CD14-positive monocyte (primary cell): ENCODE measurements around the gene SAP30. TPM values are rescaled to one million over a fixed set of nuclear protein-coding genes. Genes with fewer than 3 reads are reported as not detected.

Experiments
- DNase-seq, 3 donors: peaks; one replicate each; pipeline ENCODE4 v3.0.0-alpha.2; 2011 to 2022
- H2AFZ ChIP-seq: 2 replicates; pipeline ENCODE4 v1.6.0; 2012; ENCODE audit warnings: mild to moderate bottlenecking, low read depth, low read length, inconsistent platforms; ENCODE audit not compliant: insufficient read depth, poor library complexity, severe bottlenecking
- H3K27ac ChIP-seq, 2 donors: 1 replicate in 1 of 2; 2 replicates in 1 of 2; pipeline ENCODE4 v1.5.1; 2012 to 2013; ENCODE audit warnings: low read length in 2 of 2, control low read depth in 1 of 2, inconsistent platforms in 1 of 2, low read depth in 1 of 2, mild to moderate bottlenecking in 1 of 2
- H3K27me3 ChIP-seq, 2 donors: one replicate each; pipeline versions ENCODE4 v1.6.0 to v1.6.1; 2011 to 2013; ENCODE audit warnings: low read length in 2 of 2; ENCODE audit not compliant: control insufficient read depth in 2 of 2, insufficient read depth in 2 of 2
- H3K36me3 ChIP-seq, 2 donors: replicated peaks in 1 of 2; 1 replicate in 1 of 2; 2 replicates in 1 of 2; pipeline versions ENCODE4 v1.5.1 to v1.6.1; 2012 to 2013; ENCODE audit warnings: low read length in 2 of 2, control low read depth in 1 of 2, inconsistent platforms in 1 of 2, mild to moderate bottlenecking in 1 of 2; ENCODE audit not compliant: insufficient read depth in 2 of 2, control insufficient read depth in 1 of 2
- H3K4me1 ChIP-seq, 2 donors: 1 replicate in 1 of 2; 2 replicates in 1 of 2; pipeline versions ENCODE4 v1.5.1 to v1.6.1; 2012 to 2013; ENCODE audit warnings: low read length in 2 of 2, control low read depth in 1 of 2, inconsistent platforms in 1 of 2, mild to moderate bottlenecking in 1 of 2, moderate library complexity in 1 of 2; ENCODE audit not compliant: insufficient read depth in 2 of 2, control insufficient read depth in 1 of 2
- H3K4me2 ChIP-seq: replicated peaks from 2 replicates; pipeline ENCODE3; 2012; ENCODE audit warnings: low read length, moderate library complexity, mild to moderate bottlenecking; ENCODE audit not compliant: poor library complexity, severe bottlenecking; ENCODE audit errors: extremely low read depth
- H3K4me3 ChIP-seq, 3 experiments: fragments of 200-600 bp in 1 of 3; sonication (generic) in 1 of 3; replicated peaks in 1 of 3; 1 replicate in 2 of 3; 2 replicates in 1 of 3; pipeline ENCODE4 v1.5.1; 2011 to 2013; ENCODE audit warnings: low read length in 3 of 3, mild to moderate bottlenecking in 3 of 3, control low read depth in 2 of 3, low read depth in 2 of 3, inconsistent platforms in 1 of 3, moderate library complexity in 1 of 3
- H3K79me2 ChIP-seq: 2 replicates; pipeline ENCODE4 v1.6.0; 2012; ENCODE audit warnings: mild to moderate bottlenecking, control low read depth, inconsistent platforms, low read length, moderate library complexity; ENCODE audit not compliant: insufficient read depth
- H3K9ac ChIP-seq: 2 replicates; pipeline ENCODE4 v1.6.0; 2017; ENCODE audit warnings: low read length, mild to moderate bottlenecking; ENCODE audit not compliant: insufficient read depth, poor library complexity, severe bottlenecking
- H3K9me3 ChIP-seq, 2 donors: replicated peaks in 1 of 2; 1 replicate in 1 of 2; 2 replicates in 1 of 2; pipeline versions ENCODE4 v1.5.1 to v1.6.1; 2012 to 2013; ENCODE audit warnings: low read length in 2 of 2, control low read depth in 1 of 2; ENCODE audit not compliant: control insufficient read depth in 1 of 2, insufficient read depth in 1 of 2
- H4K20me1 ChIP-seq: 2 replicates; pipeline ENCODE4 v1.6.0; 2012; ENCODE audit warnings: mild to moderate bottlenecking, low read length, control low read depth, moderate library complexity; ENCODE audit not compliant: insufficient read depth
- H3K27ac Mint-ChIP-seq, 7 donors: one replicate each; pipeline ENCODE4 v1.8.0; 2020; ENCODE audit warnings: mild to moderate bottlenecking in 7 of 7, mixed read lengths in 7 of 7, moderate library complexity in 6 of 7, inconsistent platforms in 2 of 7
- H3K27me3 Mint-ChIP-seq, 3 donors: one replicate each; pipeline ENCODE4 v1.8.0; 2021 to 2022; ENCODE audit warnings: low read depth in 3 of 3, mild to moderate bottlenecking in 3 of 3, mixed read lengths in 3 of 3, moderate library complexity in 3 of 3, inconsistent platforms in 1 of 3
- H3K36me3 Mint-ChIP-seq, 2 donors: one replicate each; pipeline ENCODE4 v1.8.0; 2020; ENCODE audit warnings: mixed read lengths in 2 of 2, inconsistent platforms in 1 of 2, mild to moderate bottlenecking in 1 of 2
- H3K4me1 Mint-ChIP-seq: one replicate; pipeline ENCODE4 v1.8.0; 2020; ENCODE audit warnings: mild to moderate bottlenecking, mixed read lengths
- H3K4me3 Mint-ChIP-seq, 2 donors: one replicate each; pipeline ENCODE4 v1.8.0; 2020; ENCODE audit warnings: mild to moderate bottlenecking in 2 of 2, mixed read lengths in 2 of 2, moderate library complexity in 1 of 2
- H3K9me3 Mint-ChIP-seq, 7 donors: one replicate each; pipeline ENCODE4 v1.8.0; 2020 to 2022; ENCODE audit warnings: mixed read lengths in 7 of 7, mild to moderate bottlenecking in 6 of 7, moderate library complexity in 6 of 7, inconsistent platforms in 2 of 7
- CTCF ChIP-seq: fragments of 200-600 bp; IDR thresholded peaks from one replicate; pipeline ENCODE4 v1.8.0; 2022; ENCODE audit warnings: antibody characterized with exemption, mild to moderate bottlenecking
- WGBS: methylation state at CpG from one replicate; pipeline ENCODE4 v1.1.5; 2013; ENCODE audit warnings: missing lambda C conversion rate; ENCODE audit not compliant: insufficient coverage; 5-methylcytosine and 5-hydroxymethylcytosine counted together
- intact Hi-C, 2 donors: fragments of 100-400 bp; cut with micrococcal nuclease; formaldehyde crosslinking; loops; one replicate each; pipeline versions ENCODE4 v1.15.0 to v1.15.1; 2023
- polyA plus RNA-seq, 3 donors: library from polyadenylated mRNA; depleted of rRNA in 1 of 3; unstranded in 2 of 3; stranded (reverse) in 1 of 3; fragments of 300-500 nt in 2 of 3; fragments of >200 nt in 1 of 3; fragmentation: Illumina TruSeq in 2 of 3; gene quantifications; 1 replicate in 2 of 3; 2 replicates in 1 of 3; pipeline ENCODE4 v1.2.3, GENCODE V29; 2012 to 2021

SAP30 gene
- polyA plus RNA-seq, 3 donors: 16.5 to 32.2 (median 21.8) TPM

- Mint-ChIP-seq H3K27ac (peak overlapping the region; percentile 84 to 95 (median 91)), H3K36me3 (peaks cover 15 to 45% of the 10 kb centered on the region in 2 donors), H3K9me3 (no peaks in the 10 kb centered on the region), H3K27me3 (peaks cover 0 to 2% (median 0%) of the 10 kb centered on the region in 3 donors), H3K4me3 (peak overlapping the region; percentile 97 to 98), H3K4me1 (peaks cover 35% of the 10 kb centered on the region)
- H3K27me3 ChIP-seq: no peaks in the 10 kb centered on the region
- peak overlapping the region; percentile 37 to 94 for H3K27ac ChIP-seq
- peak overlapping the region; percentile 96 for H3K4me2 ChIP-seq
- intact Hi-C loops: loop anchor here (5.0 to 10.0 kb wide), 2 partner anchors 85 to 163 kb away; no protein-coding TSS in a partner anchor
- no peak for TF ChIP-seq CTCF
- H2AFZ ChIP-seq: no peak overlapping the region
- DNase-seq: peak; percentile 21 to 65 (median 58)
- H3K9me3 ChIP-seq: no peaks in the 10 kb centered on the region
- WGBS: 22% methylated on average over 3 of the region's 6 CpGs
- peaks cover 27 to 46% of the 10 kb centered on the region in 2 donors for H3K4me1 ChIP-seq
- H3K79me2 ChIP-seq: peaks cover 96% of the 10 kb centered on the region
- H3K4me3 ChIP-seq: peak overlapping the region; percentile 52 to 100 (median 98)
- peaks cover 36 to 45% of the 10 kb centered on the region in 2 donors for H3K36me3 ChIP-seq
- H4K20me1 ChIP-seq: peaks cover 58% of the 10 kb centered on the region
- H3K9ac ChIP-seq: no peak overlapping the region
Measured at GRCh38 chr4:173332021-173332487, 38.7 kb upstream of the SAP30 start.

GRCh38 chr4:173332963-173333657 lies 37.6 kb upstream of the SAP30 start:
- Mint-ChIP-seq H3K27ac (peak overlapping the region; percentile 86 to 95 (median 93)), H3K9me3 (no peaks in the 10 kb centered on the region), H3K27me3 (peaks cover 0 to 2% (median 1%) of the 10 kb centered on the region in 3 donors), H3K4me3 (peak overlapping the region; percentile 97 to 98), H3K36me3 (peaks cover 13 to 37% of the 10 kb centered on the region in 2 donors), H3K4me1 (peaks cover 35% of the 10 kb centered on the region)
- WGBS: 0% methylated on average over 14 of the region's 21 CpGs
- peak in 1 of 3 donors; percentile 17 for DNase-seq
- intact Hi-C loops: loop anchor here (5.0 to 10.0 kb wide), 2 partner anchors 84 to 162 kb away; no protein-coding TSS in a partner anchor
- Histone ChIP-seq H3K4me2 (peak overlapping the region; percentile 96), H4K20me1 (peaks cover 51% of the 10 kb centered on the region), H3K4me3 (peak overlapping the region; percentile 52 to 100 (median 98)), H3K9ac (peak overlapping the region; percentile 92), H3K27me3 (no peaks in the 10 kb centered on the region), H3K79me2 (peaks cover 91% of the 10 kb centered on the region), H3K36me3 (peaks cover 33 to 34% of the 10 kb centered on the region in 2 donors), H2AFZ (peak overlapping the region; percentile 64), H3K4me1 (peaks cover 27 to 46% of the 10 kb centered on the region in 2 donors), H3K9me3 (no peaks in the 10 kb centered on the region), H3K27ac (peak overlapping the region; percentile 82 to 94)
- no peak for TF ChIP-seq CTCF
